LHCN-M2 (cell line): ENCODE measurements around the gene PRR11. TPM values are rescaled to one million over a fixed set of nuclear protein-coding genes. Genes with fewer than 3 reads are reported as not detected.
"Not testable (repeated sequence)": the region's sequence is repeated elsewhere in the genome, so short reads cannot be mapped to it uniquely, and the experiment has no call there.

Experiments
- DNase-seq: peaks from one replicate; pipeline ENCODE4 v3.0.0-alpha.2; 2012; ENCODE audit warnings: low read depth
- total RNA-seq: library from RNA; depleted of rRNA; stranded (reverse); fragments of >200 nt; gene quantifications from 2 replicates; pipeline ENCODE4 v1.2.3, GENCODE V29; 2014

The PRR11 gene
- total RNA-seq, 1 experiment from 2014 or later = 35.2 TPM

GRCh38 chr17:59151591-59151990, 4.0 kb upstream of the PRR11 start:
- DNase-seq = no peak

DNA sequence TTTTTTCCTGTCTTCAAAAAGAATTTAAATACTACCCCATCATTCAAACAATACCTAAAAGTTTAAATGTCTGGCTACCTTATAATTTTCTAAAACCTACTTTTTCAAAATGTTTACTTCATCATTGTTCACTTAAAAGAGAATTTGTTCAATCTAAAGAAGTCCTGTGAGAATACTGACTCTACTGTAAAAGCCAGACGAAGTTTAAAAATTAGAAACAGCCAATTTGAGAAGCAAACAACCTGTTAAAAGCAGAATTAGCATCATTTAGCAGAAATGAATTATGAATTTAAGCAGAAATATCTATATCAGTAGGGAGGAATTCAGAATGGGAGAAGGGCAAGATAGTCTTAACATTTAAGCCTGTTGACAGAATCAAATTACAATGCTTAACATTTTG, 2.6 kb upstream of the PRR11 start:
- DNase-seq = no peak

GRCh38 chr17:59154292-59154720, 1.2 kb upstream of the PRR11 start:
- DNase-seq = peak; percentile 53

- DNase-seq = no peak
Observed at GRCh38 chr17:59154721-59155438, 666 bp upstream of the PRR11 start, which contains the start of gene SKA2. Gene SKA2, minus strand, starts transcription at chr17:59155186. Its CDS starts 23 bp downstream, at chr17:59155163.

DNA sequence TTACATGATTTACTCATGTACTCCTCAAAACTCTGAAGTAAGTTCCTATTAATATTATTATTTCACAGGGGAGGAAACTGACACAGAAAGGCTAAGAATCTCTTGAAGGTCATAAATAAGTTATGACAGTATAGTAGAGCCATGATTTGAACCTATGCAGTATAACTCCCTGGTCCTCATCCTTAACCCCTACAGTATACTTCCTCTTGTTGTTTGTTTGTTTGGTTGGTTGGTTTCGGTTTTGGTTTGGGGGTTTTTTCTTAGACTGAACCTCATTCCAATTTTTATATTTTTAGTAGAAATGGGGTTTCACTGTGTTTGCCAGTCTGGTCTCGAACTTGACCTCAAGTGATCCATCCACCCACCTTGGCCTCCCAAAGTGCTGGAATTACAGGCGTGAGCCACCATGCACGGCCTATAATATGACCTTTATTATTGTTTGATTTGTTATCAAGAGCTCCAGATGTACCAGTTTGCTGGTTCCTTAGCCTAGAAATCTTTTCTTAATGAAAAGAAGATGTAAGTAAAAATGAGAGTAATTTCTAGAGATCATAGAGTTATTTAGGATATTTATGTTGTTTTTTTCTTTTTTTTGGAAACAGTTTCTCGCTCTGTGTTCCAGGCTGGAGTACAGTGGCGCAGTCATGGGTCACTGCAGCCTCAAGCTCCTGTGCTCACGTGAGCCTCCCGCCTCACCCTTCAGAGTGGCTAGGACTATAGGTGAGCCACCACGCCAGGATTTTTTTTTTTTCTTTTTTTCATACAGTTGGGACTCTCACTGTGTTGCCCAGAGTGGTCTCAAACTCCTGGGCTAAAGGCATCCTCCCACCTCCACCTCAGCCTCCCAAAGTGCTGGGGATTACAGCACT, 4.8 kb downstream of the PRR11 start:
- DNase-seq = no peak

DNA sequence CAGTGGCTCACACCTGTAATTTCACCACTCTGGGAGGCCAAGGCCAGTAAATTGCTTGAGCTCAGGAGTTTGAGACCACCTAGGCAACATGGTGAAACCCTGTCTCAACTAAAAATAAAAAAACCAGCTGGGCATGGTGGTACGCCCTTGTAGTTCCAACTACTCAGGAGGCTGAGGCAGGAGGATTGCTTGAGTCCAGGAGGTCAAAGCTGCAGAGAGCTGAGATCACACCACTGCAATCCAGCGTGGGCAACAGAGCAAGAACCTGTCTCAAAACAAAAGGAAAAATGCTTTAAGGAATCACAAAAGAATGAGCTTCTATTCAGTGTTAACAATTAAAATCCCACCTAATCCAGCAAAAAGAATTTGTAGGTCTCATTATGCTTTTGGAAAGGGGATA, 5.9 kb downstream of the PRR11 start:
- DNase-seq = no peak

DNA sequence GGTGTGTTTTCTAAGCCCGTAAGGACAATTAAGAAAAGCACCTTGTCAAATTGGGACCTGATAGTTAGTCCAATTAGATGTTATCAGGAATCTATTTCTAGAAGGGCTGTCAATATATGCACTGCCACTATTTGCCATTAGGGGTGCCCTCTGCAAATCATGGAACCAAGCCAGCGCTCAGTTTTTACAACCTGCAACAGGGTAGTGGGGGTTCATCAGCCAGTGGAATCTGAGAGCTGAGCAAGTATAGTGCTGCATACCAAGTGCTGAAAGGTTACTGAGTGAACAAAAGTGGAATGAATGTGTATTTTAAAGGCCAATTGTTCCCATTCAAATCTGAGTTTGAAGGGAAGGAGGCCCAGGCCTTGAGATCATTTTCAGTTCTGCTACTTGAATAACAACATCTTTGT, 10.4 kb downstream of the PRR11 start:
- DNase-seq = peak; percentile 47

- no peak for DNase-seq
Observed at GRCh38 chr17:59167571-59168001, 12.0 kb downstream of the PRR11 start.

DNA sequence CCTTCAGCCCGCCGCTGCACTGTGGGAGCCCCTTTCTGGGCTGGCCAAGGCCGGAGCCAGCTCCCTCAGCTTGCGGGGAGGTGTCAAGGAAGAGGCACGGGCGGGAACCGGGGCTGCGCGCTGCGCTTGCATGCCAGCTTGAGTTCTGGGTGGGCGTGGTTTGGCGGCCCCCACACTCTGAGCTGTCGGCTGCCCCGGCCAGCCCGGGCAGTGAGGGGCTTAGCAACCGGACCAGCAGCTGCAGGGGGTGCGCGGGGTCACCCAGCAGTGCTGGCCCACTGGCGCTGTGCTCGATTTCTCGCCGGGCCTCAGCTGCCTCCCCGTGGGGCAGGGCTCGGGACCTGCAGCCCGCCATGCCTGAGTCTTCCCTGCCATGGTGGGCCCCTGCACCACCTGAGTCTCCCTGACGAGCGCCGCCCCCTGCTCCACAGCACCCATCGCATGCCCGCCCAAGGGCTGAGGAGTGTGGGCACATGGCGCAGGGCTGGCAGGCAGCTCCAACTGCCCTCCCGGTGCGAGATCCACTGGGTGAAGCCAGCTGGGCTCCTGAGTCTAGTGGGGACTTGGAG, 17.0 kb downstream of the PRR11 start:
- DNase-seq = no peak

DNA sequence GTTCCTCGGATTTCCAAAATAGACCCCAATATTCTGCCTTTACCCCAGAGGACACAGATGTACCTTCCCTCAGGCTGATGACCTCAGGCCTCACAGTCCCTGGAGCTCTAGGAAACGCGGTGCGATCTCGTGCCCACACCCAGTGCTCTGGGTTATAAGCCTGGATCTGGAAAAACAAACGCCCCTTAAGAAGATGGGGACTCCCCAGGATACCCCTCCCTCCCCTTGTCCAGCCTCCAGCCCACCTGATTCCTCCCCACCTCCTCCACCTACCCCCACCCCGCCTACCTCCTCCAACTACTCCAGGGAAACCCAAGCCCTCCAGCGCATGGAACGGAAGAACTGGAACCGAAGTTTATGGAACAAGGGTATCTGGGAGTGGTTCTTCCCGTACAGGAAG, 19.1 kb downstream of the PRR11 start:
- DNase-seq = no peak

GRCh38 chr17:59175076-59175475, 19.5 kb downstream of the PRR11 start:
- no peak for DNase-seq

GRCh38 chr17:59178266-59178985, 22.9 kb downstream of the PRR11 start:
- DNase-seq = no peak

DNA sequence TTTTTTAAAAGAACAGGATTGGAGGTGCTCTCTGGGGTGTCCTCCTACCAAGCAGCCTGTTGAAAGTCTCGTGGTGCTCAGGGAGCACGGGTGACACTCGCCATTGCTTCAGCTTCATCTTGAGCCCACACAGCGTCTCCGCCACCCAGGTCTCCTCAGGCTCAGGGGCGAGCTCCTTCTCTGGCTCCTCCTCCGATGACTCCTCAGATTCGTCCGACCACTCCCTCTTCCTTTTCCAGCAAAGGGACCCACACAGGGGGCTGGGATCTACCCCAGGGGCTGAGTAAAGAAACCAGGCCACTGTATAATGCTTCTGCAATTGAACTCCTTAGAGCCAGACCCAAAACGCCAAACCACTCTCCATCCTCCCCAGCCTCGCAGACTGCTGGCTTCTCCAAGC, 24.1 kb downstream of the PRR11 start:
- DNase-seq = not testable (repeated sequence)

- no peak for DNase-seq
Observed at GRCh38 chr17:59180626-59181025, 25.1 kb downstream of the PRR11 start.

DNA sequence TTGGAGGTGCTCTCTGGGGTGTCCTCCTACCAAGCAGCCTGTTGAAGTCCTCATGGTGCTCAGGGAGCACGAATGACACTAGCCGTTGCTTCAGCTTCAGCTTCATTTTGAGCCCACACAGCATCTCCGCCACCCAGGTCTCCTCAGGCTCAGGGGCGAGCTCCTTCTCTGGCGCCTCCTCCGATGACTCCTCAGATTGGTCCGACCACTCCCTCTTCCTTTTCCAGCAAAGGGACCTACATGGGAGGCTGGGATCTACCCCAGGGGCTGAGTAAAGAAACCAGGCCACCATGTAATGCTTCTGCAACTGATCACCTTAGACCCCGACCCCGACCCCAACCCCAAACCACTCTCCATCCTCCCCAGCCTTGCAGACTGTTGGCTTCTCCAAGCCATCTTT, 25.9 kb downstream of the PRR11 start:
- no peak for DNase-seq

GRCh38 chr17:59185997-59186396, 30.5 kb downstream of the PRR11 start:
- no peak for DNase-seq

DNA sequence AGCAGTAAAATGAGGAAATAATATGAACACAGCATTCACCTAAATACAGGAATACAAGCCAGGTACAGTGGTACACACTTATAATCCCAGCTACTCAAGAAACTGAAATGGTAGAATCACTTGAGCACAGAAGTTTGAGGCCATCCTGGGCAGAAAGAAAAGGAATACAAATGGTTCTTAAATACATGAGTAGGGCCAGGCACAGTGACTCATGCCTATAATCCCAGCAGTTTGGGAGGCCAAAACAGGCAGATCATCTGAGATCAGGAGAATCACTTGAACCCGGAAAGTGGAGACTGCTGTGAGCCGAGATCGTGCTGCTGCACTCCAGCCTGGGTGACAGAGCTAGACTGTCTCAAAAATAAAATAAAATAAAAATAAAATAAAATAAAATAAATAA, 31.3 kb downstream of the PRR11 start:
- no peak for DNase-seq

DNA sequence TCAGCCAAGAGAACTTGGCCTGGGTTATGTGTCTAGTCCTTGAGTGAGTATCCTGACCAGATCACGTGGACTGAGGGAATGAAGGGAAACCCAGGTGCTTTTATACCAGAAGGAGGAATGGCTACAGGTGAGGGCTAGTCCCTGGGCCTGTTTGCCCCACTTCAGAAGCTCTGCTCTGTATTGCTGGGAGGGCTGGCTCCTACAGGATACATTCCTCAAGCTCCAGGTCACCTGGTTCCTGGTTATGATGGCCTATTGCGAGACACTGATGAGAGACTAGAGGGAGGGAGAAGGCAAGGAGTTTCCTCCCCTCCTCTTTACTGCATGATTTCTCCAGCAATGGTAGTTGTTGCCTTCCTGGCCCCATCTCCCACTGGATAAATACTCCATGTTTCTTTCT, 35.3 kb downstream of the PRR11 start:
- DNase-seq = no peak

DNA sequence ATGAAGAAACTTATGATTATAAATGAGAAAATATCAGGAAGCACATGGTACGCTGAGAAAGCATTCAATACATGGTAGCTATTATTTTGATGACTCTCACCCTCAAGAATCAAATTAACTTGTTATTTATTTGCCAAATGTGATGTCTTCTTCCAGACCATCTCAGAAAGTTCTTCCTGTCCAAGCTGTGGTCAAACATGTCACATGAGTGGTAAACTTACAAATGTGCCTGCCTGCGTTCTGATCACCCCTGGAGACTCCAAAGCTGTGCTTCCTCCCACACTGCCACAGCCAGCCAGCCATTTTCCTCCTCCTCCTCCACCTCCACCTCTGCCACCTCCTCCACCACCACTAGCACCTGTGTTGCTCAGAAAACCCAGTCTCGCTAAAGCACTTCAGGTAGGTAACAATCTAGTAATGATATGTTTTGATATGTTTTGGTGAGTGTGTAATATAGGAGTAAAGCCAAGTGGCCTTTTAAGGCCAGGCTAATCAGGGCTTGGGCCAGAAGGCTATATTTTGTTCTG, 37.9 kb downstream of the PRR11 start:
- no peak for DNase-seq

DNA sequence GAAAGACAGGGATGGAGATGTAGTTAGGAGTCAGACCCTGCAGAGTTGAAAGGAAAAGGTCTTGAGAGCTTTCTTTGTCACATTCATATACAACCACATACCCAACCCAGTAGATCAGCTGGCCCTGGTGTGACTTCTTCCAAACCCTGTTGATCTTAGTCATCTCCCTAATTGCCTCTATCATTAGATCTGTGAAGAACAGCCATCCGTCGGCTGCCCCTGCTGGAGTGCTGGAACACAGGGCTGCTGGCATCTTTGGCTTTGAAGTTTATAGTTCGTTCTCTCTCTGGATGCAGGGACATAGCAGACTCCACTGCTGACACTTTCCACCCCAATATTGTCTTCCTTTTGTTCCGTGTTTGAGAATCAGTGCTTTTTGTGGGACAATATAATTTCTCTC, 43.9 kb downstream of the PRR11 start:
- DNase-seq = no peak

GRCh38 chr17:59202320-59202719, 46.8 kb downstream of the PRR11 start:
- DNase-seq = no peak

DNA sequence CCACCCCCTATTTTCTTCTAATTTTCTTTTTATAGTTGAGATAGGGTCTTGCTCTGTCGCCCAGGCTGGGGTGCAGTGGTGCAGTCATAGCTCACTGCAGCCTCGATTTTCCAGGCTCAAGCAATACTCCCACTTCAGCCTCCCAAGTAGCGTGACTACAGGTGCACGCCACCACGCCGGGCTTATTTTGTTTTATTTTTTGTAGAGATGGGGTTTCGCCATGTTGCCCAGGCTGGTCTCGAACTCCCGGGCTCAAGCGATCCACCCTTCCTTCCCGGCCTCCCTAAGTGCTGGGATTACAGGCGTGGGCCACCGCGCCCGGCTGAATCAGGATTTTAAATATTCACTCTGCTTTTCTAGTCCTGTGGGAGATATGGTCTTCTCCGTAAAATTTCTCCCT, 63.8 kb downstream of the PRR11 start:
- no peak for DNase-seq
